GM10248 (cell line): Measurements from ENCODE around the gene C2.
"Not testable (repeated sequence)": the region's sequence is repeated elsewhere in the genome, so short reads cannot be mapped to it uniquely, and the experiment has no call there.

Experiments
- CTCF ChIA-PET: fragments of 300-600 bp; sonication (Branson Sonifier 250); formaldehyde crosslinking; extraction: SDS; loops from one replicate; lab custom pipeline; 2021; ENCODE audit warnings: antibody characterized with exemption; lab: Yijun Ruan, JAX
- POLR2A ChIA-PET: fragments of 350-650 bp; sonication (Branson Sonifier 250); formaldehyde crosslinking; extraction: SDS; loops from one replicate; lab custom pipeline; 2020; ENCODE audit warnings: antibody characterized with exemption; lab: Yijun Ruan, JAX
- DNase-seq: peaks from one replicate; pipeline ENCODE4 v3.0.0; 2012; ENCODE audit errors: extremely low spot score
- TF ChIP-seq, protein P1 (sequence below): IDR thresholded peaks from 2 replicates; pipeline ENCODE4 v1.5.1; 2012; ENCODE audit warnings: mild to moderate bottlenecking, low read depth; ENCODE audit errors: extremely low read depth, missing control alignments, control extremely low read depth

C2 gene

GRCh38 chr6:31978831-31979230 lies 51.3 kb downstream of the C2 start:
- CTCF ChIA-PET = interaction anchor here (1.2 kb wide), 1 partner anchor 26 kb away, joined by 3 read pairs; no protein-coding TSS in a partner anchor

GRCh38 chr6:31979238-31979898 lies 51.9 kb downstream of the C2 start:
- TF ChIP-seq, protein P1, sequence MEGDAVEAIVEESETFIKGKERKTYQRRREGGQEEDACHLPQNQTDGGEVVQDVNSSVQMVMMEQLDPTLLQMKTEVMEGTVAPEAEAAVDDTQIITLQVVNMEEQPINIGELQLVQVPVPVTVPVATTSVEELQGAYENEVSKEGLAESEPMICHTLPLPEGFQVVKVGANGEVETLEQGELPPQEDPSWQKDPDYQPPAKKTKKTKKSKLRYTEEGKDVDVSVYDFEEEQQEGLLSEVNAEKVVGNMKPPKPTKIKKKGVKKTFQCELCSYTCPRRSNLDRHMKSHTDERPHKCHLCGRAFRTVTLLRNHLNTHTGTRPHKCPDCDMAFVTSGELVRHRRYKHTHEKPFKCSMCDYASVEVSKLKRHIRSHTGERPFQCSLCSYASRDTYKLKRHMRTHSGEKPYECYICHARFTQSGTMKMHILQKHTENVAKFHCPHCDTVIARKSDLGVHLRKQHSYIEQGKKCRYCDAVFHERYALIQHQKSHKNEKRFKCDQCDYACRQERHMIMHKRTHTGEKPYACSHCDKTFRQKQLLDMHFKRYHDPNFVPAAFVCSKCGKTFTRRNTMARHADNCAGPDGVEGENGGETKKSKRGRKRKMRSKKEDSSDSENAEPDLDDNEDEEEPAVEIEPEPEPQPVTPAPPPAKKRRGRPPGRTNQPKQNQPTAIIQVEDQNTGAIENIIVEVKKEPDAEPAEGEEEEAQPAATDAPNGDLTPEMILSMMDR = no peak
- DNase-seq = no peak
- ChIA-PET CTCF (interaction anchor here (1.0 to 1.2 kb wide), 3 partner anchors 27 to 29 kb away, joined by 3 to 4 read pairs (median 3); no protein-coding TSS in a partner anchor), POLR2A (no interaction called here)

More at GRCh38 chr6:31978831-31979230, 51.3 kb downstream of the C2 start:
- TF ChIP-seq, protein P1 = no peak
- POLR2A ChIA-PET = no interaction called here
- DNase-seq = no peak

- DNase-seq, POLR2A ChIA-PET: not testable (repeated sequence)
- CTCF ChIA-PET = interaction anchor here (1.0 to 1.2 kb wide), 2 partner anchors 28 to 29 kb away, joined by 3 to 4 read pairs; no protein-coding TSS in a partner anchor
These were observed 52.8 kb downstream of the C2 start for GRCh38 chr6:31980195-31980876.

GRCh38 chr6:31980998-31981397 lies 53.5 kb downstream of the C2 start:
- CTCF ChIA-PET, POLR2A ChIA-PET, DNase-seq: not testable (repeated sequence)

DNA sequence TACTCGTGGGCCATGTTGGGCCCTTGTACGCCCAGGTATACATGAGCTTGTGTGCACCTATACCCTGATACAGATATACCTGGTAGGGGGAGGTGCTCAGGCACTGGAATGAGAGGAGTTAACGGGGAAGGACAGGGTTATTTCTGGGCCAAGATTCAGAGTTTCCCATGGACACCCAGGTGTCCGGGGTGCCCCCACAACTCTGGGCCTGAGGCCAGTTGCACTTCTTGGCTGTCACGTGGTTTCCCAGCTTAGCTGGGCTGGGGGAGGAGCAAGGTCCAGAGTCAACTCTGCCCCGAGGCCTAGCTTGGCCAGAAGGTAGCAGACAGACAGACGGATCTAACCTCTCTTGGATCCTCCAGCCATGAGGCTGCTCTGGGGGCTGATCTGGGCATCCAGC lies 54.2 kb downstream of the C2 start, which contains the start of gene C4A:
C4A (plus strand) TSS at position 314 of the 400 bp plus-strand sequence; CDS start at position 365, 51 bp downstream.
- DNase-seq, POLR2A ChIA-PET, CTCF ChIA-PET: not testable (repeated sequence)

DNA sequence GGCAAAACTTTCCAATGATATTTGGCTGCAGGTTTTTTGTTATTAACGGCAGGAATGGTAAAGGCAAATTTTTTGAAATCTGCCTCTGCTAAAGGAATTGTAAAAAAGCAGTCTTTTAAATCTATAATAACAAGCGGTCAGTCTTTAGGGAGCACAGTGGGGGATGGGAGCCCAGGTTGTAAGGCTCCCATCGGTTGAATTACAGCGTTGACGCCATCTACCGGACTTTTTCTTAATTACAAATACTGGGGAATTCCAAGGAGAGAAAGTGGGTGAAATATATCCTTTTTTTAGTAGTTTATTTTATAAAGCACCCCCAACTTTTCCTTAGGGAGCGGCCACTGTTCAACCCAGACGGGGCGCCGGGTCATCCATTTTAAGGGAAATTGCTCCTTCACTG lies 61.8 kb downstream of the C2 start:
- CTCF ChIA-PET = not testable (repeated sequence)

GRCh38 chr6:31994421-31994820 lies 66.9 kb downstream of the C2 start:
- DNase-seq, POLR2A ChIA-PET, CTCF ChIA-PET: not testable (repeated sequence)

More for the DNA sequence above, 61.8 kb downstream of the C2 start:
- DNase-seq, POLR2A ChIA-PET: not testable (repeated sequence)
